A673 (cell line): ENCODE data around the gene TBC1D22A. TPM values are rescaled to one million over a fixed set of nuclear protein-coding genes. Genes with fewer than 3 reads are reported as not detected.

Experiments
- BruUV-seq: library from RNA; stranded (reverse); fragments of 400-500 nt; replicated peaks from 2 replicates; lab custom pipeline; 2021; lab: Mats Ljungman, UMichigan
- CTCF ChIA-PET: fragments of 300-600 bp; sonication (Branson Sonifier 250); formaldehyde crosslinking; loops from one replicate; lab custom pipeline; 2022; ENCODE audit warnings: antibody characterized with exemption; lab: Charles Lee
- POLR2A ChIA-PET: fragments of 300-600 bp; sonication (Branson Sonifier 250); formaldehyde crosslinking; loops from one replicate; lab custom pipeline; 2022; ENCODE audit warnings: antibody characterized with exemption; ENCODE audit not compliant: low non-redundant PET; lab: Charles Lee
- DNase-seq: peaks from one replicate; pipeline ENCODE4 v3.0.0-alpha.2; 2015; ENCODE audit warnings: low spot score
- H3K27ac ChIP-seq: fragments of 200-600 bp; sonication (generic); 2 replicates; pipeline ENCODE4 v1.5.1; 2016; ENCODE audit warnings: mixed run types, low read depth, mild to moderate bottlenecking, mixed read lengths, antibody characterized with exemption, low read length; ENCODE audit not compliant: poor library complexity, severe bottlenecking
- H3K27me3 ChIP-seq: fragments of 200-600 bp; sonication (generic); replicated peaks from 2 replicates; pipeline ENCODE4 v1.6.1; 2017; ENCODE audit warnings: mixed run types, low read depth, mild to moderate bottlenecking, mixed read lengths, antibody characterized with exemption, low read length; ENCODE audit not compliant: insufficient read depth, poor library complexity
- H3K36me3 ChIP-seq: fragments of 200-600 bp; sonication (generic); 2 replicates; pipeline ENCODE4 v1.6.1; 2016; ENCODE audit warnings: mixed run types, mild to moderate bottlenecking, mixed read lengths, antibody characterized with exemption, low read length; ENCODE audit not compliant: insufficient read depth, poor library complexity, severe bottlenecking
- H3K4me1 ChIP-seq: fragments of 200-600 bp; sonication (generic); 2 replicates; pipeline ENCODE4 v1.6.1; 2017; ENCODE audit warnings: mixed run types, mild to moderate bottlenecking, mixed read lengths, antibody characterized with exemption, low read length; ENCODE audit not compliant: insufficient read depth, poor library complexity, severe bottlenecking
- H3K4me3 ChIP-seq: fragments of 200-600 bp; sonication (generic); 2 replicates; pipeline ENCODE4 v1.5.1; 2016; ENCODE audit warnings: low read depth, mixed run types, mild to moderate bottlenecking, mixed read lengths, low read length; ENCODE audit not compliant: poor library complexity, severe bottlenecking
- H3K9me3 ChIP-seq: fragments of 200-600 bp; sonication (generic); 2 replicates; pipeline ENCODE4 v1.6.1; 2016; ENCODE audit warnings: mixed run types, low read depth, mild to moderate bottlenecking, mixed read lengths, antibody characterized with exemption, low read length; ENCODE audit not compliant: poor library complexity, severe bottlenecking
- EZH2 ChIP-seq: fragments of 200-600 bp; sonication (generic); IDR thresholded peaks from 2 replicates; pipeline ENCODE4 v1.6.1; 2017; ENCODE audit warnings: borderline replicate concordance, low read depth, mild to moderate bottlenecking, mixed read lengths, antibody characterized with exemption, low read length; ENCODE audit not compliant: poor library complexity, severe bottlenecking
- intact Hi-C: fragments of 100-400 bp; cut with micrococcal nuclease; formaldehyde crosslinking; loops from one replicate; pipeline ENCODE4 v1.10.0; 2022; ENCODE audit not compliant: unreplicated experiment
- total RNA-seq: library from RNA; stranded (reverse); gene quantifications from 2 replicates; pipeline ENCODE4 v1.2.3, GENCODE V29; 2021
- TF ChIP-seq, protein P1 (sequence below): fragments of 300-800, 200-600 bp; sonication (generic); conservative IDR thresholded peaks from 2 replicates; pipeline ENCODE4 v1.5.1; 2017; ENCODE audit warnings: low read depth, mild to moderate bottlenecking, antibody characterized with exemption, low read length, moderate library complexity, mixed read lengths

TBC1D22A gene
- total RNA-seq, 1 experiment from 2014 or later: 22.5 TPM

DNA sequence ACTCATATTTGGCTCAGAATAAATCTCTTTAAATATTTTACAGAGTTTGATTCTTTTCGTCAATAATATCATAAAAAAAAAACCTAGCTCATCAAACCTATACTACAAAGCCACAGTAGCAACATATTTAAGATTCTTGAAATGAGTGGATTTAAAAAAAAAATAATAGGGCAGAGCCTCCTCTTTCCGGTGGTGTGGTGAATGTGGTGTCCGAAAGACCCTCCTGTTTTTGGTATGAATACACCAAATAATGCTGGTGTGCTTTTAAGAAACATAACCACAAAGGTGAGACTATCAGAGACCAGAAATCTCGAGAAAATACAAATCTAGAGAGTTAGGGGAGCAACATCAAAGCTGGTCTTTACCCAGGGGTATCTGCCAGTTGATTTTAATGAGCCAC, 342.6 kb downstream of the TBC1D22A start:
- CTCF ChIA-PET: no interaction called here
- DNase-seq: no peak

DNA sequence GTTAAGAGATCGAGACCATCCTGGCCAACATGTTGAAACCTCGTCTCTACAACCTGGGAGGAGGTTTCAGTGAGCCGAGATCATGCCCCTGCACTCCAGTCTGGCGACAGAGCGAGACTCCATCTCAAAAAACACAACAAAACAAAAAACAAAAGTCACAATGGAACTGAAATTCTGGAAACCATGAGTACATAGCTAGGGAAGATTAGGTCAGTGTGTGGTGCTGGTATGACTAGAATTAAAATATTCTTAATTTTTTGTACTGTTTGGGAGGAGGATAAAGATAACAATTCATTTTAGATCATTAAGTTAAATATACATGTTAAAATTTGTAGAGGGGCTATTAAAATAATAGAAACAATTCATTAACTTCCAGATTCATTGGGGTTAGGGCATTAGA, 344.4 kb downstream of the TBC1D22A start:
- ChIA-PET POLR2A (no interaction called here), CTCF (no interaction called here)
- BruUV-seq: no TSS peak
- no peaks in the 10 kb centered on the region for H3K36me3 ChIP-seq
- no peaks in the 10 kb centered on the region for H3K9me3 ChIP-seq
- no peaks in the 10 kb centered on the region for H3K27me3 ChIP-seq
- H3K4me3 ChIP-seq: no peak overlapping the region
- H3K4me1 ChIP-seq: no peaks in the 10 kb centered on the region
- DNase-seq: no peak
- intact Hi-C loops: loop anchor here (10.0 kb wide), 1 partner anchor 632 kb away; no protein-coding TSS in a partner anchor
- no peak overlapping the region for H3K27ac ChIP-seq
- TF ChIP-seq EZH2: no peak
- TF ChIP-seq, protein P1, sequence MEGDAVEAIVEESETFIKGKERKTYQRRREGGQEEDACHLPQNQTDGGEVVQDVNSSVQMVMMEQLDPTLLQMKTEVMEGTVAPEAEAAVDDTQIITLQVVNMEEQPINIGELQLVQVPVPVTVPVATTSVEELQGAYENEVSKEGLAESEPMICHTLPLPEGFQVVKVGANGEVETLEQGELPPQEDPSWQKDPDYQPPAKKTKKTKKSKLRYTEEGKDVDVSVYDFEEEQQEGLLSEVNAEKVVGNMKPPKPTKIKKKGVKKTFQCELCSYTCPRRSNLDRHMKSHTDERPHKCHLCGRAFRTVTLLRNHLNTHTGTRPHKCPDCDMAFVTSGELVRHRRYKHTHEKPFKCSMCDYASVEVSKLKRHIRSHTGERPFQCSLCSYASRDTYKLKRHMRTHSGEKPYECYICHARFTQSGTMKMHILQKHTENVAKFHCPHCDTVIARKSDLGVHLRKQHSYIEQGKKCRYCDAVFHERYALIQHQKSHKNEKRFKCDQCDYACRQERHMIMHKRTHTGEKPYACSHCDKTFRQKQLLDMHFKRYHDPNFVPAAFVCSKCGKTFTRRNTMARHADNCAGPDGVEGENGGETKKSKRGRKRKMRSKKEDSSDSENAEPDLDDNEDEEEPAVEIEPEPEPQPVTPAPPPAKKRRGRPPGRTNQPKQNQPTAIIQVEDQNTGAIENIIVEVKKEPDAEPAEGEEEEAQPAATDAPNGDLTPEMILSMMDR: no peak

More for the DNA sequence above, 342.6 kb downstream of the TBC1D22A start:
- Histone ChIP-seq H3K27me3 (no peaks in the 10 kb centered on the region), H3K4me3 (no peak overlapping the region), H3K4me1 (no peaks in the 10 kb centered on the region), H3K27ac (no peak overlapping the region), H3K36me3 (no peaks in the 10 kb centered on the region), H3K9me3 (no peaks in the 10 kb centered on the region)
- POLR2A ChIA-PET: no interaction called here
- no TSS peak for BruUV-seq
- intact Hi-C loops: loop anchor here (10.0 kb wide), 1 partner anchor 630 kb away; no protein-coding TSS in a partner anchor
- TF ChIP-seq, protein P1: no peak
- no peak for TF ChIP-seq EZH2

DNA sequence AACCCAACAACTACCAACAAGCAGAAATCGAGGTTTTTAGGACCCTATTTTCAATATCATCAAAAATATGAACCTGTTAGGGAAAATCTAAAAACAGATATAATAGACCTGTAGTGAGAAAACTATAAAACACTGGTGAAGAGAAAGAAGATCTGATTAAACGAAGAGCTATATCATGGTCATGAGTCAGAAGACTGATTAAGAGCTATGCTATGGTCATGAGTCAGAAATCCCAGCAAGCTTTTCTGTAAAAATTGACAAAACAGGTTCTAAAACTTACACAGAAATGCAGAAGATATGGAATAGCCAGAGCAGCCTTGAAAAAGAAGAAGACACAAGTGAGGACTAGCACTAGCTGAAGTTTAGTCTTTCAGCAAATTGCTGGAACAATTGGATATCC, 345.0 kb downstream of the TBC1D22A start:
- ChIA-PET POLR2A (no interaction called here), CTCF (no interaction called here)
- TF ChIP-seq, protein P1: no peak
- no peak for TF ChIP-seq EZH2
- Histone ChIP-seq H3K4me3 (no peak overlapping the region), H3K36me3 (no peaks in the 10 kb centered on the region), H3K4me1 (no peaks in the 10 kb centered on the region), H3K27ac (no peak overlapping the region), H3K27me3 (no peaks in the 10 kb centered on the region), H3K9me3 (no peaks in the 10 kb centered on the region)
- no peak for DNase-seq
- no TSS peak for BruUV-seq
- intact Hi-C loops: loop anchor here (10.0 kb wide), 1 partner anchor 633 kb away; no protein-coding TSS in a partner anchor
